ENCODE measurements around the gene MSANTD2. TPM values are rescaled to one million over a fixed set of nuclear protein-coding genes. Genes with fewer than 3 reads are reported as not detected.

The MSANTD2 gene
- total RNA-seq, 1 experiment from 2014 or later: 8.6 TPM

GRCh38 chr11:124829986-124830385 is 29.8 kb upstream of the MSANTD2 start:
- ChIA-PET POLR2A (no interaction called here), RAD21 (ENCODE audit: low non-redundant PET in 1 of 2, low total read pairs in 2 of 2, uncharacterized antibody in 2 of 2, unreplicated experiment in 2 of 2) (interaction anchor here in 1 of 2 experiments (0.7 kb wide), 1 partner anchor 31 kb away, joined by 3 read pairs; no protein-coding TSS in a partner anchor), CTCF (no interaction called here)
- Histone ChIP-seq H3K27ac (ENCODE audit: low read depth, low read length) (no peak overlapping the region), H3K4me3 (replicated peaks in 1 of 2; ENCODE audit: low read depth in 1 of 2, low read length in 2 of 2) (no peak overlapping the region), H4K20me1 (ENCODE audit: insufficient read depth) (no peaks in the 10 kb centered on the region), H3K4me2 (ENCODE audit: low read length) (no peak overlapping the region), H2AFZ (ENCODE audit: low read depth, low read length, poor library complexity, severe bottlenecking) (no peak overlapping the region), H3K4me1 (ENCODE audit: control insufficient read depth in 1 of 2, insufficient read depth in 2 of 2, low read length in 2 of 2) (no peaks in the 10 kb centered on the region), H3K9me2 (ENCODE audit: insufficient read depth) (no peaks in the 10 kb centered on the region), H3K9ac (ENCODE audit: low read length) (no peak overlapping the region), H3K9me3 (ENCODE audit: control insufficient read depth in 1 of 2, insufficient read depth in 1 of 2, low read depth in 1 of 2, low read length in 2 of 2) (no peaks in the 10 kb centered on the region), H3K36me3 (ENCODE audit: control insufficient read depth in 1 of 2, insufficient read depth in 2 of 2, low read length in 2 of 2) (no peaks in the 10 kb centered on the region), H3K27me3 (ENCODE audit: insufficient read depth, low read length) (no peaks in the 10 kb centered on the region), H3K79me2 (ENCODE audit: insufficient read depth, low read length) (no peaks in the 10 kb centered on the region)
- intact Hi-C loops (cut with micrococcal nuclease): loop anchor here (10.0 kb wide), 1 partner anchor 415 kb away; no protein-coding TSS in a partner anchor
- BruUV-seq (replicated peaks): no TSS peak
- ATAC-seq (no peak), DNase-seq (ENCODE audit: low read depth, low spot score) (no peak)
- TF ChIP-seq CBX3 (IDR thresholded peaks at IDR 0.05; ENCODE audit: low read depth) (no peak), ELF1 (IDR thresholded peaks at IDR 0.05; ENCODE audit: borderline replicate concordance, low read depth) (no peak), FOSL1 (IDR thresholded peaks at IDR 0.05; ENCODE audit: low read depth) (no peak), JUND (IDR thresholded peaks at IDR 0.05) (no peak), ZBTB33 (IDR thresholded peaks at IDR 0.05; ENCODE audit: extremely low read depth, insufficient replicate concordance, low read length) (no peak), POLR2AphosphoS5 (IDR thresholded peaks at IDR 0.05; ENCODE audit: low read depth, low read length) (no peak), ZFX (IDR thresholded peaks at IDR 0.05) (no peak), EZH2phosphoT487 (IDR thresholded peaks at IDR 0.05; ENCODE audit: borderline replicate concordance) (no peak), ATF3 (IDR thresholded peaks at IDR 0.05) (no peak), EGR1 (IDR thresholded peaks at IDR 0.05; ENCODE audit: low read depth) (no peak), POLR2A (IDR thresholded peaks at IDR 0.05; ENCODE audit: borderline replicate concordance, extremely low read depth, insufficient read depth, insufficient read length) (no peak), RAD21 (IDR thresholded peaks at IDR 0.05; ENCODE audit: low read depth) (no peak)

Measured in HCT116 (cell line).